ENCODE results near the gene YEATS2.
A peak's percentile ranks its signal among the peaks of the same experiment; 100 is the strongest.
"Not testable (repeated sequence)": the region's sequence is repeated elsewhere in the genome, so short reads cannot be mapped to it uniquely, and the experiment has no call there.

YEATS2 gene

DNA sequence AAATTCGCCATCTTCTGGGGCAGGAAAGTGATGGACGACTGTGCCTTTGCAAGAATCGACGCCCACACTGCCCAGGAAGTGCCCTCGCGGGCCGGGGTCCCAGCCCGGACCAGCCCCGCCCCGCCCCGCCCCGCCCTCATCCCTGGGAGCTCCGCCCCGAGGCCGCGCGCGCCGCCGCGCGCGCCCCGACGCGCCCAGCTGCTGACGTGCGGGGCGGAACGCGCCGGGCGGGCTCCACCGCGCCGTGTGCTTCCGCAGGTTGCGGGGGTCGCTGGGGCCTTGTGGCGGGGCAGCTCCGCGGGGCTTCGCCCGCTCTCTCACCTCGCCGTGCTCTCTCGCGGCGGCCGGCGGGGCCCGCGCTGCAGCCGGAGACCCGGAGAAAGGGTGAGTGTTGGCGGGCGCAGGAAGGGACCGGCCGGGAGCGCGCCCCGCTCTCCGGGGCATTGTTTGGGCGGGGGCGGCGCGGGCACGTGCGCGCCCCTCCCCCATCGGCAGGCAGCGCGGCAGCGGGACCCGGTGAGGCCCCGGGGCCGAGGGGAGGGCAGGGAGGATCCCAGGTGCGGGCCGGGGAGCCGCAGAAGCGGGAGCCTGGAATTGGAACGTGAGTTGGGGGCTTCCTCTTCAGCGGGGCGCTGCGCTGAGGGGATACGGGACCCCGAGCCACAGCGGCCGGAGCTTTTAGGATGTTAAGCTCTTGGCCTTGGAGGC lies at the start of gene YEATS2:
YEATS2 (plus strand) TSS at position 188 of the 708 bp plus-strand sequence. CDS start 17,366 bp downstream, outside the sequence.
- peak; percentile 86 for DNase-seq

GRCh38 chr3:183650554-183650953 lies 47.0 kb upstream of the YEATS2 start:
- DNase-seq = no peak

DNA sequence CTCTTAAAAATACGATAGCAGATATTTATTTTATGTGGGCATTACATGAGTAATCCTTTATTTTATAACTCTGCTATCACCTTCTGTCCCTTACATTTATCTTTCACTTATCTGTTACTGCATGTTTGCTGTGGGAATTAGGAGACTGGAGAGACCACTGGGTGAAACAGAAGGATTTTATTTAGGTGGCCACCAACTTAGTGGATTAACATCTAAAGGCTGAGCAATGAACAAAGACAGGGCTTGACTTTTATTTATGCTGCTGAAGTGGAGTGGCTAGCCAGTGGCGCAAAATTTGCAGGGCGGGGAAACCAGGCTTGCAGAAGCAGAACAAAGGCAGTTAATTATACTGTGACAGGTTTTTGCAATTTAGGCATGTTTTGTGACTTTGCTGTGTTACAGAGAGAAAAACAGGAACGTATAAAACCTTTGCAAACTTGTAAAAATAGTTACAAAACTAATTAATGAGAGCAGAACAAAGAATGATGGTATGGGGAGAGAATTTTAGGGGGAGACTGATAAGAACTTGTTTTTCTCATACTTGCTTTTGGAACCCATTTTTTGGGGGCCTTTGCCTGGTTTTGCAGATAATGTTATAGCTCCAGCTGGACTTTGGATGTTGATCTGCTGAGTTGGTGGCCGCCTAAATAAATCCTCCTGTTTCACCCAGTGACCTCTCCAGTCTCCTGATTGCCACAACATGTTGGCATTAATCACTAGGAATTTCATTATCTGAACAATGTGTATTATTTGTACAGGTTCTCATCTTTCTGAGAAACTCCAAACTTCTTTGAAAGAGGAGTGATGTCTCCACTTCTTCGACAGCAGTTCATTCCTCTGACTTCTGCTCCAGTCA lies 44.2 kb upstream of the YEATS2 start:
- DNase-seq = no peak

DNA sequence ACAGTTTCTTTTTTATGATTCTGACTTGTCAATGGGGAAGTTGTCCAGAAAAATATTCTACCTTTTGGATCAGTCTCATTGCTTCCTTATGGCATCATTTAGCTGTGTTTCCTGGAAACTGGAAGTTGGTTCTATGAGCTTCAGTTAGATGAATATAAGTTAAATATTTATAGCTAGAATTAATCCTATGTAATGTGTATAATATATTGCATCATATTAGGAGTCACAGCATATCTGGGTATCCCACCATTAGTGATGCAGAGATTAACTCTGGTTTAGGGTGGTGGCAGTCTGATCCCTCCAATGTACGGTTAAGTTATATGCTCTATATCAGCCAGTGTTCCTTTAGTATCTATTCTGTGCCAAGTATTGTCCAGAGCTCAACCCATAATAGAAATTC lies 42.9 kb upstream of the YEATS2 start:
- no peak for DNase-seq

- DNase-seq = no peak
These were observed 35.5 kb upstream of the YEATS2 start for GRCh38 chr3:183662099-183662498.

DNA sequence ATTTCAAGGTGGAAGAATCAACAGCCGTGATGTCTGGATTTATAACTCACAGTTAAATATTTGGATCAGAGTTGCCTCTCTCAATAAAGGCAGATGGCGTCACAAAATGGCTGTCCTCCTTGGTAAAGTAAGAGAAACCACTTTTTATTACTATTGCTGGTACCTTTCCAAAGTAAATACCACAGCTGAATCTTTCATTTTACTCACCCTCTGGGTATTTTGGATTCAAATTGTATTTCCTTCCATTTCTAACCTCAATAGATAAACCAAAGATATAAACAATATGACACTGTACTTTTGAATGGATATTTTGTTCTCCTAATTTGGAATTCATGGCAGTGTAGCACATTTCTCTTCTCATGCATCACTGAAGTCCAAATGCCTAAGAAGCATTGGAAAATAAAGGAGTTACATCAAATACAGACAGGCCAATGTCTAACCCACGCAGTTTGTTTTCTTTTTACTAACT lies 32.6 kb upstream of the YEATS2 start:
- DNase-seq = no peak

GRCh38 chr3:183680061-183680460 lies 17.5 kb upstream of the YEATS2 start:
- DNase-seq = no peak

GRCh38 chr3:183687705-183688104 lies 9.9 kb upstream of the YEATS2 start:
- DNase-seq = no peak

GRCh38 chr3:183688874-183689273 lies 8.7 kb upstream of the YEATS2 start:
- DNase-seq = no peak

DNA sequence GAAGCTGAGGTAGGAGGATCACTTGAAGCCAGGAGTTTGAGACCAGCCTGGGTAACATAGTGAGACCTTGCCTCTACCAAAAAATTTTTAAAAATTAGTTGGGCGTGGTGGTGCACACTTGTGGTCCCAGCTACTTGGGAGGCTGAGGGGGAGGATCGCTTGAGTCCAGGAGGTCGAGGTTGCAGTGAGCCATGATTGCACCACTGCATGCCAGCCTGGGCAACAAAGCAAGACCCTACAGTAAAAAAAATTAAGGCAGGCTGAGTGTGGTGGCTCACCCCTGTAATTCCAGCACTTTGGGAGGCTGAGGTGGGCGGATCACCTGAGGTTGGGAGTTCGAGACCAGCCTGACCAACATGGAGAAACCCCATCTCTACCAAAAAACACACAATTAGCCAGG lies 8.0 kb upstream of the YEATS2 start:
- DNase-seq = not testable (repeated sequence)

DNA sequence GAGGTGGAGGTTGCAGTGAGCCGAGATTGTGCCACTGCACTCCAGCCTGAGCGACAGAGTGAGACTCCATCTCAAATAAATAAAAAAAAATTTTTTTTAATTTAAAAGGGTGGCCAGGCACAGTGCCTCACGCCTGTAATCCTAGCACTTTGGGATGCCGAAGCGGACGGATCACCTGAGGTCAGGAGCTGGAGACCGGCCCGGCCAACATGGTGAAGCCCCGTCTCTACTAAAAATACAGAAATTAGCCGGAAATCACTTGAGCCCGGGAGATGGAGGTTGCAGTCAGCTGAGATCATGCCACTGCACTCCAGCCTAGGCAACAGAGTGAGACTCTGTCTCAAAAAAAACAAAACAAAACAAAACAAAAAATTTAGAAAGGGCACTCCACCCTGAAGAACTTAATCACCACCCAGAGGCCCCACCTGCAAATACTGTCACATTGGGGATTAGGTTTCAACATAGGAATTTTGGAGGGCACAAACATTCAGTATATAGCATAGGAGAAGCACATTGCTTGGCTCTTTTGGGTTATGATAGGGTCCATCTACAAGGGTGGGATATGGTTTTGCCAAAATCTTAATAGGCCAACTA lies 7.1 kb upstream of the YEATS2 start:
- no peak for DNase-seq

DNA sequence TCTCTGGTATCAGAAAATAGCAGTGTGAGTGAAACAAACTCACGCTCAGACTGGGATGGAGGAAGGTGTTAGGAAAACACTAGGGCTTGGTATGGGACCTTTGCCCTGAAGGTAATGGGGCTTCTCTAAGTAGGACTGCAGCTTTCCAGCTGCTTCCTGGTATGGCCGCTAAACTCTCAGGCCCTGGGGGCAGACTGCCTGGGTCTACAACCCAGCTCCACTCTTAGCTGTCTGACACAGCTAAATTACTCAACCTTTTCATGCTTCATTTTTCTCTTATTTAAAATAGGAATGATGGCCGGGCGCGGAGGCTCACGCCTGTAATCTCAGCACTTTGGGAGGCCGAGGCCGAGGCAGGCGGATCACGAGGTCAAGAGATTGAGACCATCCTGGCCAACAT lies 5.2 kb upstream of the YEATS2 start:
- DNase-seq = no peak

- DNase-seq = no peak
These were observed 1.8 kb upstream of the YEATS2 start for GRCh38 chr3:183695569-183696364.

- no peak for DNase-seq
These were observed 431 bp upstream of the YEATS2 start for GRCh38 chr3:183697123-183697609.

GRCh38 chr3:183698318-183698751 lies 738 bp downstream of the YEATS2 start:
- DNase-seq = peak; percentile 38

GRCh38 chr3:183698756-183699155 lies 1.2 kb downstream of the YEATS2 start:
- peak; percentile 22 for DNase-seq

GRCh38 chr3:183699238-183699947 lies 1.8 kb downstream of the YEATS2 start:
- no peak for DNase-seq

DNA sequence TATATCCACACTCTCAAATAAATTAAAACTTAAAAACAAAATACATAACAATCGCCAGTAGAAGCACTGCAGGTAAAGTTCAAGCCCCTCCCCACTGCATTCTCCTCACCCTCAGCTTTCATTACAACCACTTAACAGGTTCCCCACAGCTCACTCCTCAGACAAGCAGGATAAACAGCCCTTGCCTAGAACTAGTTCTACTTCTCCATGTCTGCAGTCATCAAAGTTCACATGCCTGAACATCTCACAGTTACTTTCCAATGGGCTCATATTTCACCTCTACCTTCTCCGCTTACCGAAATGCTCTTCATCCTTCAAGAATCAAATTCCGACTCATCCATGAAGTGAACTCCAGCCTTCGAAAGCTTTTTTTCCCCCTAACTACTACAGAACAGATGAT lies 4.1 kb downstream of the YEATS2 start:
- DNase-seq = no peak

DNA sequence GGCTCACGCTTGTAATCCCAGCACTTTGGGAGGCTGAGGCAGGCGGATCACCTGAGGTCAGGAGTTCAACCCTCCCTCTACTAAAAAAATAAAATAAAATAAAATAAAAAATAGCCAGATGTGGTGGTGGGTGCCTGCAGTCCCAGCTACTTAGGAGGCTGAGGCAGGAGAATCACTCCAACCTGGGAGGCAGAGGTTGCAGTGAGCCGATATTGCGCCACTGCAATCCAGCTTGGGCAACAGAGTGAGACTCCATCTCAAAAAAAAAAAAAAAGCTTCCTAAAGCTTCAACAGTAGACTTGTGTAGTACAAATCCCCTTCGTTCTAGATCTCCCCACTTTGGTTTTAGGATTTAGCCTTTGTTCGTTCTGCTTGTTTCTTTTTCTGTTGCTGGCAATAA lies 6.3 kb downstream of the YEATS2 start:
- not testable (repeated sequence) for DNase-seq

DNA sequence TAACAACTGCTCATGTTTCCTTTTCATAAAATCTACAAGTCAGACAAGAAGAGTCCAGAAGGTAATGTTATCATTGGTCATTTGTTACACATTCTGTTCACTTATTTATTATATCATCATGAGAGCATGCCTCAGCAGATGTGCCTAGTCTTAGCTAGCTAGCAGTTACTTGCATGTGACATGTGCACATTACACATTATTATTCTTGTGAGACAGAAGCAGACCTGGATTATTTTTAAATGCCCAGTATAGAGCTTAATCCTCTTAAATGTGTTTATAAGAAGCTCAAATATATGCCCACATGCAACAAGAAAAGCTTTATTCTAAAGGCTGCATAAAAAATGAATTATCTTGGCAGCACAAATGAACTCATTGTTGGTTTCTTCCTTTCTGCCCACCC lies 12.6 kb downstream of the YEATS2 start:
- no peak for DNase-seq

DNA sequence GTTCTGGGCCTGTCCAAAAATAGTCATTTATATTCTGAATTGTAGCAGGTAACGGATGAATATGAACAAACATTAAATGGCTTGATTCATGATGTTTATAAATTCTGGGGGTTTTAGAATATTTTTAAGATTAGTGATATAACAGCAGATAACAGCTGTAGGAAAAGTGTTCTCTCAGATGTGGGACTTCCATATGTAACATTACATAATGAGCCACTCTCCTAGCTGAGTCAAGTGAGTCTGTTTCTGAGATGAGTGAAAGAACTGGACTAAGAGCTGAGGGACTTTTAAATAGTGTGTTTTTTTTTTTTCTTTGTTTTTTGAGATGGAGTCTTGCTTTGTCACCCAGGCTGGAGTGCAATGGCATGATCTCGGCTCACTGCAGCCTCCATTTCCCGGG lies 13.9 kb downstream of the YEATS2 start:
- no peak for DNase-seq

- DNase-seq = no peak
These were observed 17.0 kb downstream of the YEATS2 start for GRCh38 chr3:183714622-183715021.

All from NCI-H1105 treated with DMSO at 0.1 percent for 48 hours (cell line).